Peyer's patch (tissue), 4 donors: ENCODE measurements around the gene LAMC2.

Experiments
- CTCF ChIP-seq, 6 experiments: fragments of 450-650 bp in 4 of 6; fragments of 200-600 bp in 2 of 6; sonication (generic) in 1 of 6; IDR thresholded peaks; one replicate each; pipeline ENCODE4 v1.5.1; 2017 to 2019; ENCODE audit warnings: antibody characterized with exemption in 6 of 6, mild to moderate bottlenecking in 3 of 6, moderate library complexity in 1 of 6
- POLR2A ChIP-seq, 2 donors: fragments of 450-650 bp; IDR thresholded peaks; one replicate each; pipeline ENCODE4 v1.5.1; 2017; ENCODE audit warnings: antibody characterized with exemption in 2 of 2, mild to moderate bottlenecking in 2 of 2, moderate library complexity in 2 of 2

- TF ChIP-seq CTCF (IDR thresholded peaks at IDR 0.05) (no peak), POLR2A (IDR thresholded peaks at IDR 0.05) (no peak)
These were observed 65.3 kb downstream of the LAMC2 start for GRCh38 chr1:183251101-183251958.
